GM19328 (cell line): ENCODE results near the gene ACOXL.

Experiments used
- ATAC-seq: cut with Tn5 transposase; IDR thresholded peaks from one replicate; pipeline ENCODE4 v1.9.1; 2021; ENCODE audit warnings: mild to moderate bottlenecking, moderate library complexity; ENCODE audit not compliant: unreplicated experiment

ACOXL gene

GRCh38 chr2:110790907-110791306, 58.5 kb downstream of the ACOXL start:
- no peak for ATAC-seq

DNA sequence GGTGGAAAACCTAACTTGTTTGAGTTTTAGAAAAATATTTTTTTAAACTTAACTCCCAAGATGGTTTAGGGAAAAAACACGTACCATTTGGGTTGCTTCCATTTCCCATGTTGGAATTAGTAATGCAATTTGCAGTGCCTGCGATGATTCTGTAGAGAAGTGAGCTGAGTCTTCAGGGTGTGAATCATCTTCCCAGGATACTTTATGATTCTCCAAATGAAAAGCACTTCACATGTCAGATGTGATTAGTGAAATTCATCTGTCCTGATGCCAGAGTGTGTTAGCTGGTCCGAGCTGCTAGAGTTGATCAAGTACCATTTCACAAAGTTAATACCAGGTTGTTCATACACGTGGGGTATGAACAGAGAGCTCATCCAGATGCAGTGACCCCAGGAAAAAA, 59.1 kb downstream of the ACOXL start:
- no peak for ATAC-seq

GRCh38 chr2:110793034-110793433, 60.7 kb downstream of the ACOXL start:
- ATAC-seq, result no peak

- ATAC-seq, result no peak
Measured at GRCh38 chr2:110794390-110794789, 62.0 kb downstream of the ACOXL start.

DNA sequence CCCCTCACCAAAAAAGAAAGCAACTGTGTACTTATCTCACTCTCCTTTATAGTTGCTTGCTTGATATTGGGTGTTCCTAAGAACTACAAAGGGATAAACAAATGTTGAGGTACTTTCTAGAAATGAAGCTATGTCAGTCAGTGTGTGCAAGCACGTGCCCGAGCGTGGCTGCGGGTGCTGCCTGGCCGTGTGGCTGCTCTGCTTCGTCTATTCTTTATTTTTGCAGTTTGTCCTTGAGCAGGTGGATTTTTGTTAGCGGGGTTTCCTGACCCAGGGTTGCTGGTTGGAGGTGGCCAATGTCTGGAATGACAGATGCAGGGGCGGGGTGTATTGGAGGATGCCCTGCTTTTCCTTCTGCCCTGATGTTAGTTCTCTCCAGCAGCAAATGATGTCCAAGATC, 62.6 kb downstream of the ACOXL start:
- no peak for ATAC-seq

DNA sequence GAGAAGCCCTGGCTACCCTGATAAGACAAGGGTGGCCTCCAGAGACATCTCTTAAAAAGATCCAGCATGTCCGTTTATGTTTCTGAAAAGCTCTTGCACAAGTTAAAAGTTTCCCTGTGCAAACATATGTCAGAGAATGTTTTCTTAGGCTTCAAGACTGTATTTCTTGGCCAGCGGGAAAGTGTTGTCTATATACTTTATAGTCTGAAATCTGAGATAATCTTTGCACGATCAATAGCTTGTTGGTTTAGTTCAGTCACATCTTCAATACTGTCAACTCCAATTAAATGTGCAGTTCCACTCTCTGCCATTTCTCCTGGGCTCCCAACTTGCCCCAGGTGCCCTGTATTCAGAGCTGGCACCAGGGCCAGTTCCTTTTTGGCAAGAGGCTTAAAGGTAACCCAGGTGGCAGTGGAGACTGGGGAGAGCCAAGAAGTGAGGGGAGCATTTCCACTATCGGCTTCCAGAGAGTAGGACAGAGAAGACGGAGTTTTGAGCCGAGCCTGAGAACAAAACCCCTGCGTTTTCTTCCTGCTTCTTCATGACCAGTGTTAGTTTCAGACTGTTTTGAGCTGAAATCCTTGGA, 64.4 kb downstream of the ACOXL start:
- no peak for ATAC-seq

DNA sequence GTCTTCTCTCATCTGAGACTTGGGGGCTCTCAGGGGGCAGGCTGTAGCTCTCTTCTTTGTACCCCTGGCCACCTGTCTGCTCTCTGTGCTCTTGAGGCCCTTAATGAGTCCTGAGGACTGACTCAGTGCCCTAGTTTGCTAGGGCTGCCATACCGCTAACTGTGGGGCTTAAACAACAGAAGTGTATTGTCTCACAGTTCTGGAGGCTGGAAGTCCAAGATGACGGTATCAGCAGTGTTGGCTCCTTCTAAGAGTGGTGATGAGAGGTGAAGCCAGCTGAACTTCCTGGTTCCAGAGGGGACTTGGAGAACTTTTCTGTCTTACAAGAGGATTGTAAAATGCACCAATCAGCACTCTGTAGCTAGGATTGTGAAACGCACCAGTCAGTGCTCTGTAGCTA, 67.0 kb downstream of the ACOXL start:
- no peak for ATAC-seq

- ATAC-seq, result no peak
Measured at GRCh38 chr2:110800611-110801402, 68.4 kb downstream of the ACOXL start.

GRCh38 chr2:110802208-110802932, 70.0 kb downstream of the ACOXL start:
- no peak for ATAC-seq

GRCh38 chr2:110804433-110804832, 72.1 kb downstream of the ACOXL start:
- ATAC-seq, result no peak

DNA sequence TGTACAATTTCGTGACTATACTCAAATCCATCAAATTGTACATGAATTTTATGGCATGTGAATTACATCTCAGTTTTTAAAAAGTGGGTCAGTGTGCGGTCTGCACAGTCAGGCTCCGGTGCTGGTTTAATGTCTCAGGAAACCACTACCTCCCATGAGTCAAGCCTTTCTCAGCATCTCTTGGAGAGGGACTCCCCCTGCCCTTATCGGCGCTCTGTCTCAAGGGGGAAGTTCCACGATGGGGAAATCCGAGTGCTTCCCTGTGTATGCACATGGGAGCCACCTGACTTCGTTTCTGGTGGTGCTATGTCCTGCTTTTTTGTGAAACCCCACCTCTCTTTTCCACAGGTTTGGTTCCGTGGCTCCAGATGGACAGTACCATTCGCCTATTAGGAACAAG, 72.5 kb downstream of the ACOXL start:
- no peak for ATAC-seq

- no peak for ATAC-seq
Measured at GRCh38 chr2:110805894-110806452, 73.6 kb downstream of the ACOXL start.

DNA sequence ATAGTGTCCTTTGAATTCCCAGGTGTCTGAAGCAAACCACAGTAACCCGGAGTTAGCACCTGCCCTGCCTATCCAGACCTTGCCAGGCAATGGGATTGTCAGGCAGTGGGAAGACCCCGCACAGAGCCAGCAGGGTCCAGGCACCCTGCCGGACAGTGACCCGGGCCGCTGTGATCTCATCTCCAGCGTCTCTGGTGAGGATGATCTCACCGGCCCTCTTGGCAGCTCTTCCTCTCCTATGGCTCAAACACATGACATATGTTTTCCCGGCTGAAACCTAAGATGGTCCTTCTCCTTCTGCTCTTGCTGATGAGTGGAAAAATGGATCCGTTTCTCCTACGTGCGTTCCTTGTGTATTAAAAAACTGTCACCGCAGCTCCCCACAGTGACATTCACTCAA, 75.1 kb downstream of the ACOXL start:
- no peak for ATAC-seq

- no peak for ATAC-seq
Measured at GRCh38 chr2:110810404-110810803, 78.0 kb downstream of the ACOXL start.

DNA sequence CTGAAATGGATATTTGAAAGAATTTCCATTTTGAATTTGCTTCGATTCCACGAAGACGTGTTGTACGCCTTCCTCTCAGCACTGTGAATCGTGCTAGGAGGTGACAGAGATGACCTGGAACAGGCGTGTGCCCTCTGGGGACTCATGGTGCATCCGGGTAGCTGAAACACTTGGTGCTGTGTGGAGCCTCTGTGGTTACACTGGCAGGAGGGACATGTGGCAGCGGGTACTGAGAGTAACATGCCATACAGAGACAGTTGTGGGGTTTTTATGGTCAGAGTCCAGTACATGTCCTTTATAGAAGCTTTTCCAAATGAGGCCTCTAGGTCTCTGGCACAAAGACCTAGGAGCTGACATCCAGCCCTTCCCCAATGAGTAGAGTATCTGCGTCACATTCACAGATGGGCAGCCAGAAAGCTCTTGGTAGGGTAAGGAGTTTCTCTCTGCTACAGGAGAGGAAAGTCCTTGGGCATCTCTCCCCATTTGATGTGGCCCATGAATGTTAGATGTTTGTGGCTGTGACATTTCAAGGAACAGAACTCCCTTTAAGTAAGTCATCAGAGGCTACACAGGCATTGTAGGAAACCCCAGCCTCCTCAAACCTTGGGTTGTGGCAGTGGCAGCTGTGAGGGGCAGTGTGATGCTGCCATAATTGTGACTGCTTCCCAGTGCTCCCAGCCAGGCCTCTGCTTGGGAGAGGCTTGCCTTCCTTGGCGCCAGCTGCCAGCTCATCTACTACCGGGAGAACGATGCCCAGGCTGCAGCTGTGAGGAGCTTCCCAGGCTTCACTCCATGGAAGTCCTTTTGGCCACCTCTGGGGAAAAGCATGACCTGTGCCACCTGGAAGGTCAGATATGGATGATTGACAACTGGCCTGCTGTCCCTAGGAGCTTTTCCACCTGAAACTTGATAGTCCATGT, 80.6 kb downstream of the ACOXL start:
- no peak for ATAC-seq

DNA sequence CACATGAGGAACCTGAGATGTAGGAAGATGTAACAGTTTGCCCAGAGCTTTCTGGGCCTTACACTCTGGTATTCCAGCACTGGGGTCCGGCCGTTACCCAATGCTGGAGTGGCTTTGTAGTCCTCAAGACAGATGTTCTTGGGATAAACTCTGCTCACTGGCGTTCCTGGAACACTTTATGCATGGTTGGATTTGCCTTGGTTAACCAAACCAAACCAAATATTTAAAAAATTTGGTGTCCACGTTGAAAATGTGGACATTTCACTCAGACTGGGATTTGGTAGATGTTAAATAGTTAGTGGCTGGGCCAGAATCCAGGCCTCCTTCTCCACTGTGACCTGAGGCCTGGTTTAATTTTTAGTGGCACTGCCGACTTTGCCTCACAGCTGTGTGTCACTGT, 81.5 kb downstream of the ACOXL start:
- ATAC-seq, result no peak

GRCh38 chr2:110815938-110816337, 83.6 kb downstream of the ACOXL start:
- no peak for ATAC-seq

DNA sequence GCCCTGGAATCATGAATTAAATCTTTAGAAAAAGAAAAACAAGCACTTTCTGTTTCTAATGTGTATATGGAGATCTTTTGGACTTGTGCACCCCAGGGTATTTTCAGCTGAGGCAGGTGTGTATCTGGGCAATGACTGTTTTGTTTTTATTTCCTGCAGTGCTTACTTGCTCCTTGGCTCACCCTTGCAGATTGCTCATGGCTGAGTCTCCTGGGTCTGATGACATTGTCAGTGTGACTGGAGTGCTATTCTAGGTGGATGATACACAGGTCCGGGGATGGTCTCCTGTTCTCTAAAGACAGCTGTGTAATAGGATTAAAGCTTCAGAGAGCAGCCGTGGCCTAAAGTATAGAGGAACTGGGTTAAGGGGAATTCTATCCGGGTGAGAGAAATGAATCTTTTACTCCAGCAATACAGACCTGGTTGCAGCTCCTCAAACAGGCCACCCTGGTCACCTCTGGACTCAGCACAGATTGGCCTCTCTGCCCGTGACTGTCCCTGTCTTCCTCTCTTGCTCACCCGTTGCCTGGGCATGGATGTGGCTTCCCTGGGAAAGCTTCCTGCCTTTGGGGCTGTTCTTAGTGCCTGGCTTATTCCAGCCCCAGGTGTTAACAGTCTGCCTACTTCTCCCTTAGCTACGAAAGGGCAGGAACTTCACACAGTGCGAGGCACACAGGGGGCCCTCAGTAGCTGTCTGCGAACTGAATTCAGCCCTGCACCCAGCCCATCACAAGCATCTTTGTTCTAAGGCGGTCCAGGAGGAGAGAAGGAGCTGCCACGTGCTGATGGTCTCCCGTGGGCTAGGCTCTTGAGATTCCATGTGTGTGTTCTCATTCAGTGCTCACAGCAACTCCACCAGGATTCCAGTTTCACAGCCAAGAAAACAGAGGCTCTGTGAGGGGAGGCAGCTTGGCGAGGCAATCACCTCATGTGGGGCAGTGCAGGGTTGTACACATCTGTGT, 84.3 kb downstream of the ACOXL start:
- ATAC-seq, result no peak

- ATAC-seq, result no peak
Measured at GRCh38 chr2:110818767-110819481, 86.6 kb downstream of the ACOXL start.
